GM23248 (cell line): ENCODE measurements around the gene UROD. TPM values are rescaled to one million over a fixed set of nuclear protein-coding genes. Genes with fewer than 3 reads are reported as not detected.
A peak's percentile ranks its signal among the peaks of the same experiment; 100 is the strongest.
"Not testable (repeated sequence)": the region's sequence is repeated elsewhere in the genome, so short reads cannot be mapped to it uniquely, and the experiment has no call there.

ENCODE experiments used
- DNase-seq: peaks from one replicate; pipeline ENCODE4 v3.0.0-alpha.2; 2015
- H2AFZ ChIP-seq: fragments of 200-600 bp; sonication (generic); 2 replicates; pipeline ENCODE4 v1.6.1; 2016; ENCODE audit warnings: antibody characterized with exemption
- H3F3A ChIP-seq: fragments of 200-600 bp; sonication (generic); 2 replicates; pipeline ENCODE4 v1.6.1; 2016; ENCODE audit warnings: mild to moderate bottlenecking, antibody characterized with exemption, mixed run types; ENCODE audit not compliant: insufficient read depth
- H3K27ac ChIP-seq: fragments of 200-600 bp; sonication (generic); 2 replicates; pipeline ENCODE4 v1.5.1; 2016; ENCODE audit warnings: mild to moderate bottlenecking
- H3K27me3 ChIP-seq: fragments of 200-600 bp; sonication (generic); replicated peaks from 2 replicates; pipeline ENCODE4 v1.6.1; 2016; ENCODE audit warnings: mild to moderate bottlenecking; ENCODE audit not compliant: insufficient read depth
- H3K36me3 ChIP-seq: fragments of 200-600 bp; sonication (generic); 2 replicates; pipeline ENCODE4 v1.6.1; 2016; ENCODE audit warnings: low read depth, mild to moderate bottlenecking
- H3K4me1 ChIP-seq: fragments of 200-600 bp; sonication (generic); 2 replicates; pipeline ENCODE4 v1.6.1; 2016; ENCODE audit warnings: mild to moderate bottlenecking; ENCODE audit not compliant: insufficient read depth
- H3K4me2 ChIP-seq: fragments of 200-600 bp; sonication (generic); one replicate; pipeline ENCODE4 v1.6.1; 2016; ENCODE audit warnings: mild to moderate bottlenecking; ENCODE audit not compliant: unreplicated experiment
- H3K4me3 ChIP-seq: fragments of 200-600 bp; sonication (generic); 2 replicates; pipeline ENCODE4 v1.5.1; 2016; ENCODE audit warnings: mild to moderate bottlenecking
- H3K79me2 ChIP-seq: fragments of 200-600 bp; sonication (generic); 2 replicates; pipeline ENCODE4 v1.6.1; 2016; ENCODE audit warnings: mild to moderate bottlenecking; ENCODE audit not compliant: insufficient read depth
- H3K9ac ChIP-seq: fragments of 200-600 bp; sonication (generic); 2 replicates; pipeline ENCODE4 v1.6.1; 2016; ENCODE audit warnings: mild to moderate bottlenecking
- H3K9me2 ChIP-seq: fragments of 200-600 bp; sonication (generic); 2 replicates; pipeline ENCODE4 v1.6.1; 2016; ENCODE audit warnings: mixed run types, mild to moderate bottlenecking, moderate library complexity; ENCODE audit not compliant: insufficient read depth
- H3K9me3 ChIP-seq: fragments of 200-600 bp; sonication (generic); one replicate; pipeline ENCODE4 v1.6.1; 2017; ENCODE audit warnings: low read depth
- H4K20me1 ChIP-seq: fragments of 200-600 bp; sonication (generic); 2 replicates; pipeline ENCODE4 v1.6.0; 2016; ENCODE audit not compliant: insufficient read depth
- EZH2 ChIP-seq: fragments of 200-600 bp; sonication (generic); IDR thresholded peaks from 2 replicates; pipeline ENCODE4 v1.6.1; 2018; ENCODE audit warnings: antibody characterized with exemption, mild to moderate bottlenecking; ENCODE audit not compliant: insufficient read depth, poor library complexity, severe bottlenecking
- EZH2phosphoT487 ChIP-seq: fragments of 200-600 bp; sonication (generic); IDR thresholded peaks from 2 replicates; pipeline ENCODE4 v1.6.1; 2018; ENCODE audit warnings: antibody characterized with exemption, moderate library complexity, mild to moderate bottlenecking, low read depth; ENCODE audit not compliant: insufficient read depth
- WGBS, 2 experiments: methylation state at CpG; one replicate each; pipeline ENCODE4 v1.1.6; 2015 to 2017; ENCODE audit warnings: low lambda C conversion rate in 2 of 2, low coverage in 1 of 2; ENCODE audit errors: missing lambda C conversion rate in 2 of 2; 5-methylcytosine and 5-hydroxymethylcytosine counted together
- in situ Hi-C: fragments of 300-500 bp; cut with MboI; formaldehyde crosslinking; loops from 2 replicates; pipeline ENCODE4 v1.15.0; 2020
- polyA plus RNA-seq: library from polyadenylated mRNA; unstranded; fragments of >200 nt; fragmentation: Nextera tagmentation; extraction: Ambion mirVana; gene quantifications from 2 replicates; pipeline ENCODE4 v1.2.1, GENCODE V29; 2016
- total RNA-seq: library from RNA; depleted of rRNA; stranded (reverse); fragments of >200 nt; shearing (Covaris generic); gene quantifications from 2 replicates; pipeline ENCODE4 v1.2.3, GENCODE V29; 2014

Gene UROD
- total and polyA plus RNA-seq, 2 experiments from 2014 or later = 103 to 141 TPM

DNA sequence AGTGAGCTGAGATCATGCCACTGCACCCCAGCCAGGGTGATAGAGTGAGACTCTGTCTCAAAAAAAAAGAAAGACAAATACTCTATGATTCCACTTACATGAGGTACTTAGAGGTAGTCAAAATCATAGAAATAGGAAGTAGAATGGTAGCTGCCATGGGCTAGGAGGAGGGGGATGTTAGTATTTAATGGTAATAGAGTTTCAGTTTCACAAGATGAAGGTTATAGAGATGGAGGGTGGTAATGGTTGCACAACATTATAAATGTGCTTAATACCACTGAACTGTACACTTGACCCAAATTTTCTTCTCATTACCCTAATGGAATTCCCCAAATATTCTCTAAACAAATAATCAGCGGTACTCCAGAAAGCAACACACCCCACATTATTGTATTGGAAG lies 38.4 kb upstream of the UROD start:
- no peak overlapping the region for H3K9ac ChIP-seq
- no peak overlapping the region for H3K4me3 ChIP-seq
- in situ Hi-C loops = no loop called here
- H3K9me3 ChIP-seq = no peaks in the 10 kb centered on the region
- H4K20me1 ChIP-seq = no peaks in the 10 kb centered on the region
- no peaks in the 10 kb centered on the region for H3K9me2 ChIP-seq
- no peak for DNase-seq
- no peak overlapping the region for H2AFZ ChIP-seq
- H3F3A ChIP-seq = peaks cover 8% of the 10 kb centered on the region; the same call in 1 of the 2 replicates
- H3K79me2 ChIP-seq = no peaks in the 10 kb centered on the region; the same call in 1 of the 2 replicates
- no peak for TF ChIP-seq EZH2phosphoT487
- TF ChIP-seq EZH2 = no peak
- peaks cover 21% of the 10 kb centered on the region for H3K36me3 ChIP-seq
- 91 to 95% methylated on average over 1 of the region's 1 CpG for WGBS, 2 experiments
- peaks cover 2% of the 10 kb centered on the region; the same call in 1 of the 2 replicates for H3K4me1 ChIP-seq
- no peak overlapping the region for H3K4me2 ChIP-seq
- H3K27me3 ChIP-seq = no peaks in the 10 kb centered on the region
- H3K27ac ChIP-seq = no peak overlapping the region

DNA sequence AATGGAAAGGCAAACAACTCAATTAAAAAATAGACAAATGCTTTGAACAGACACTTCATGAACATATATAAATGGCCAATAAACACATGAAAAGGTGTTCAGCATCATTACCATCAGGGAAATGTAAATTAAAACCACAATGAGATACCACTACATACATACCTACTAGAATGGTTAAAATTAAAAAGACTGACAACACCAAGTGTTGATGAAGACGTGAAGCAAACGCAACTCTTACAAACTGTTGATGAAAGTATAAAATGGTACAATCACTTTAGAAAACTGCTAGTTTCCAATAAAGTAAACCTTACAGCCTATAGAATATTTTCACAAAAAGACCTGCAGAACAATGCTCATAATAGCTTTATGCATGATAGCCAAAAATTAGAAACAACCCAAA lies 35.8 kb upstream of the UROD start:
- Histone ChIP-seq H3K27ac (no peak overlapping the region), H3K27me3 (no peaks in the 10 kb centered on the region), H3K4me1 (no peaks in the 10 kb centered on the region), H3K9ac (no peak overlapping the region), H4K20me1 (no peaks in the 10 kb centered on the region), H3K4me2 (no peak overlapping the region), H3K9me2 (no peaks in the 10 kb centered on the region), H3K79me2 (no peaks in the 10 kb centered on the region), H3F3A (no peaks in the 10 kb centered on the region), H2AFZ (no peak overlapping the region), H3K36me3 (peaks cover 27% of the 10 kb centered on the region), H3K9me3 (no peaks in the 10 kb centered on the region), H3K4me3 (no peak overlapping the region)
- DNase-seq = no peak
- in situ Hi-C loops = no loop called here
- TF ChIP-seq EZH2 = no peak
- TF ChIP-seq EZH2phosphoT487 = no peak
- 93 to 95% methylated on average over 2 of the region's 2 CpGs for WGBS, 2 experiments

DNA sequence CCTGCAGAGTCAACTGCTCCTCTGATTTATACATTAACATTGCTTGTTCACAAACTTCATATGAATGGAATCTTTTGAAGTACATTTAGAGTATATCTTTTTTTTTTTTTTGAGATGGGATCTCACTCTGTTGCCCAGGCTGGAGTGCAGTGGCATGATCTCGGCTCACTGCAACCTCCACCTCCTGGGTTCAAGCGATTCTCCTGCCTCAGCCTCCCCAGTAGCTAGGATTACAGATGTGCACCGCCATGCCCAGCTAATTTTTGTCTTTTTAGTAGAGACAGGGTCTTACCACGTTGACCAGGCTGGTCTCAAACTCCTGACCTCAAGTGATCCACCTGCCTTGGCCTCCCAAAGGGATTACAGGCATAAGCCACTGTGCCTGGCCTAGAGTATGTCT lies 34.7 kb upstream of the UROD start:
- Histone ChIP-seq H3K79me2 (peaks cover 10% of the 10 kb centered on the region), H3K36me3 (peaks cover 29% of the 10 kb centered on the region)
- H3K9me2 ChIP-seq, H4K20me1 ChIP-seq, H3K9ac ChIP-seq, in situ Hi-C loops, DNase-seq, H3K27me3 ChIP-seq, H3K4me1 ChIP-seq, H3K9me3 ChIP-seq, H3K4me2 ChIP-seq, H2AFZ ChIP-seq, H3F3A ChIP-seq, H3K4me3 ChIP-seq, H3K27ac ChIP-seq: not testable (repeated sequence)
- 94 to 98% methylated on average over 4 of the region's 4 CpGs for WGBS, 2 experiments

- no peak for TF ChIP-seq EZH2
- TF ChIP-seq EZH2phosphoT487 = no peak
- H4K20me1 ChIP-seq = no peaks in the 10 kb centered on the region
- no peaks in the 10 kb centered on the region for H3K27me3 ChIP-seq
- 1 to 2% methylated on average over 19 of the region's 19 CpGs for WGBS, 2 experiments
- in situ Hi-C loops = no loop called here
- no peaks in the 10 kb centered on the region for H3F3A ChIP-seq
- peak overlapping the region; percentile 70 for H3K9ac ChIP-seq
- peaks cover 42% of the 10 kb centered on the region for H3K79me2 ChIP-seq
- H3K4me2 ChIP-seq = peak overlapping the region; percentile 84
- H3K4me3 ChIP-seq = peak overlapping the region; percentile 83
- no peaks in the 10 kb centered on the region for H3K9me2 ChIP-seq
- peaks cover 6% of the 10 kb centered on the region; the same call in 1 of the 2 replicates for H3K36me3 ChIP-seq
- peak; percentile 55 for DNase-seq
- H3K9me3 ChIP-seq = no peaks in the 10 kb centered on the region
- H3K27ac ChIP-seq = peak overlapping the region; percentile 12; the same call in 1 of the 2 replicates
- peak overlapping the region; percentile 94 for H2AFZ ChIP-seq
- H3K4me1 ChIP-seq = peaks cover 7% of the 10 kb centered on the region
Measured at GRCh38 chr1:44985747-44986359, 26.2 kb upstream of the UROD start.
